Inflammatory macrophage treated with lipopolysaccharide for 1 hour (primary cell): Measurements from ENCODE around the gene NADK.

Experiments
- DNase-seq, 2 donors: peaks; one replicate each; pipeline ENCODE4 v3.0.0-alpha.2; 2020 to 2022

The NADK gene

GRCh38 chr1:1785666-1786065 lies 7.4 kb upstream of the NADK start:
- DNase-seq: no peak

- DNase-seq: no peak
These were observed 6.7 kb upstream of the NADK start for GRCh38 chr1:1784933-1785332.

- no peak for DNase-seq
These were observed 5.0 kb upstream of the NADK start for GRCh38 chr1:1783320-1783719.

GRCh38 chr1:1782399-1783221 lies 4.3 kb upstream of the NADK start:
- DNase-seq: peak; percentile 70 to 73

- no peak for DNase-seq
These were observed 3.2 kb upstream of the NADK start for GRCh38 chr1:1781526-1781903.

GRCh38 chr1:1780598-1781525 lies 2.6 kb upstream of the NADK start:
- no peak for DNase-seq

GRCh38 chr1:1779691-1780597 lies 1.7 kb upstream of the NADK start:
- DNase-seq: peak; percentile 95 to 97

- DNase-seq: no peak
These were observed 1.0 kb upstream of the NADK start for GRCh38 chr1:1779320-1779675.

- DNase-seq: peak; percentile 91 to 92
These were observed 521 bp upstream of the NADK start for GRCh38 chr1:1778663-1779319.

- peak in 1 of 2 donors; percentile 25 for DNase-seq
These were observed 729 bp downstream of the NADK start for GRCh38 chr1:1777583-1777899.

- no peak for DNase-seq
These were observed 1.3 kb downstream of the NADK start for GRCh38 chr1:1776672-1777582.

- DNase-seq: peak; percentile 31 to 43
These were observed 2.7 kb downstream of the NADK start for GRCh38 chr1:1775327-1776226.

GRCh38 chr1:1773874-1774273 lies 4.4 kb downstream of the NADK start:
- no peak for DNase-seq

- no peak for DNase-seq
These were observed 7.2 kb downstream of the NADK start for GRCh38 chr1:1771096-1771495.

GRCh38 chr1:1770102-1770501 lies 8.2 kb downstream of the NADK start:
- DNase-seq: no peak

GRCh38 chr1:1768249-1768992 lies 9.8 kb downstream of the NADK start:
- DNase-seq: no peak

- no peak for DNase-seq
These were observed 13.3 kb downstream of the NADK start for GRCh38 chr1:1764876-1765470.

- DNase-seq: peak; percentile 91 to 93
These were observed 14.3 kb downstream of the NADK start for GRCh38 chr1:1763657-1764621.
